HK-2 (cell line): ENCODE results near the gene SGCE.

Experiments used
- DNase-seq: peaks from one replicate; pipeline ENCODE4 v3.0.0-alpha.2; 2018; ENCODE audit not compliant: unreplicated experiment

Gene SGCE

GRCh38 chr7:94565247-94565894 is 90.6 kb downstream of the SGCE start:
- no peak for DNase-seq

- DNase-seq = no peak
Observed at GRCh38 chr7:94562525-94562924, 93.4 kb downstream of the SGCE start.

DNA sequence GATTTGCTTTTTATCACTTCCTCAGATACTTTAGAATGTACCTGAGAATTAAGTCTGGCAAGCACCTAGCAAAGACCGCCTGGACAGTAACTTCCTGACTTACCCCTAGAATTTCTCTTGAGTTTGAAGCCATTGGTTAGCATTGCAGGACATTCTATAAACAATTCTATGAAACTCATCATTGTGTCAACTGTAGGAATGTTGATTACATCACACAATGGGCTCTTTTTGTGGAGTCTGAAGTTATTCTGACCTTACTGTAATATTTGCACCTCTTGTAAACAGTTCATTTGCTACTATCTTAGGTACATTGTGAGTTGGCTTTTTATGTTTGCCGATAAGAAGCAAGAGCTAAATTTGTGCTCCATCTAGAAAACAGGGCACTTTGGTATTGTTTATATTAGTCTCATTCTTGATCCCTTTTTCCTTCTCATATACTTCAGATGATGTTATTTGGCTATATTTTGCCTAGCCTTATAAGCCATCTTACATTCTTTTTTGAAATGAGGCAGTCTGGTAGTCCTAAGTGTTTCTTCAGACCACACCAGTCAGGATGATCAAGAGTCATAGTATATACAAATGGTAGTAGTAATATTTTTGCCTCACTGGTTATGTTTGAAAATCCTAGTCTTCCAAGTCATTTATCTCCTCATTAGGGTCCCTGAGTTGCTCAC is 94.0 kb downstream of the SGCE start:
- no peak for DNase-seq

DNA sequence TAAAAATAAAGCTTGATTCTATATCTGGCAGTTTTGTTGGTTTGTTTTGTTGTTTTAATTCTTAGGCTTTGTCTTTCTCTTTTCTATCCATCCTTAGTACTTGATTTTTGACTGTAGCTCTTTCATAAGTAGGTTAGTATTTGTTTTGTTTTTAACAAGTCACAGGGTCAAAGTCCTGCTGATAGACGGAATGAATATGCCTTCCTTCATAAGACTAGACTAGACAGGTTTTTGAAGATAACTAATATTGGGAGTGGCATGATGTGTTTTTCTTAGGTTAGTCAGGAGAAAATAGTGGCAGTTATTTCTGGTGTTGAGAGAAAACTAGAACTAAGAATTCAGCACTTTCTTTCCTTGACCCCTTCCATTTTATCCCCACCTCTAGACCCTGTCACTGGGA is 96.0 kb downstream of the SGCE start:
- no peak for DNase-seq

DNA sequence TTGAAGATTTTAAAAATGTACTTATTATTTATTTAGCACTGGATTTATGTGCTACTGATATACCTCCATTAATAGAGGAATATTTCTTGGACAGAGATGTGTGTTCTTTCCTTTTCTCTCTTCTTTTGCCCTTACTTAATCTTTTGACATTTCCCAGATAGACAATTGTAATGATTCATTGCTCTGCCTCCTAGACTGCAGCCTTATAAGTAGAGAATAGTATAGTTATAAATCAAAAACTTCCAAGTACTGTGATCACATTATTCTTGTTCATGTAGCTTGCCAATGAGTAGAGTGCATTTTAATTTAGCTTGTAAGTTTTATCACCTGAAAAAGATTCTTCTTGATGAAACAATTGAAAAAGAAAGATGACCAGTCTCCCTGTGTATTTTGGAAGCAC is 98.7 kb downstream of the SGCE start:
- DNase-seq = no peak

DNA sequence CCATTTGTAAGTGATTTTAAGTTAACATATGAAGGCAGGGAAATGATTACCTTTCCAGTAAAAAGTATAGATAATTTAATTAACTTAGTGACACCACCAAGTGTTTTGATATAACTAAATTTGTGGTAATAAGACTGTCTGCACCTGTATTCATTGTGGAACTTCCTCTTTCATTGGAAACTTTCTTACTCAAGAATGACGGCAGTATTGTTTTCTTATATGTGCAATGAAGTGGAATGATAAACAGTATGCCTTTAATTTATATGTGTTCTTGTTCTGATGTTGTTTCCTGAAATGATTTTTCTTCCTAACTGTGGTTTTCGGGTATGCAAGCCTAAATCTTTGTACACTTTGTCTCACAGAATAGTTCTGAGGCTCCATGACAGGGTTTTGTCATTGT is 99.9 kb downstream of the SGCE start:
- DNase-seq = no peak

DNA sequence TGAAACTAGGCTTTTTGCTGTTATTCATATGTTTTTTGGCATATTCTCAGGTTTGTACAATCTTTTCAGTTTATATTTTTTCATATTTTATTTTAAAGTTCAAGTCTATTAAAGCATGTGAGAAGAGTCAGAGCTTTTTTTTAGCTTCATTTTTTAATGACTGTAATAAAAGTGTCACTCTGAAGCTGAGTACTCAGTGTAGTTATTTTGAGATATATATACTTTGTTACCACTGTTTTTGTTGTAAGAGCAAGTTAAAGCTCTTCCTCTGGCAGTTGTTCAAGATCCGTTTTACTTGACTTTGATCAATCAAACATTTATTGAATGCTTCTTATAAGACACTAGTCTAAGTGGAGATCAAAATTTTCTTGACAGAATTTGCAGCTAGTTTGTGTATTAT is 108.8 kb downstream of the SGCE start:
- no peak for DNase-seq

DNA sequence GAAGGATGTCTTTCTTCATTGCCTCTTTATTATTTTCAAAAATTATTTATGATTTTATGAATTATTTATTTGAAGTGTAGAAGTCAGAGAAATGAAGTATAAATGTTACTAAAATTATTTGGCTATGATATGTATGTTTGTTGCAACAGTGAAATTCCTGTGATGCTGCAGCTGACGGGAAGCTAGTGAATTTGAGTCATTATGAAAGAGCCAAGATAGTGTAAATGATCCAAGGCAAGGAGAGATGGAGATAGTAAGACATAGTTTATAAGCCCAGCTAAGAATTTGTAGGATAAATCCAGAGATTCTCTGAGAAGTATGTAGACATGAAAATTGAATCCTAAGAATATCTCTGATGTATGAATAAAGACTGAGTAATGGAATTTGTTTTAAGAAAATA is 115.5 kb downstream of the SGCE start:
- no peak for DNase-seq
